Activated CD8-positive, alpha-beta memory T cell treated with anti-CD3 and anti-CD28 coated beads, Interleukin-2, amount 10 ng/mL, durations not matched to agents 7 days and 5 days (primary cell): Measurements from ENCODE around the gene COA6. TPM values are rescaled to one million over a fixed set of nuclear protein-coding genes. Genes with fewer than 3 reads are reported as not detected.
"Not testable (repeated sequence)": the region's sequence is repeated elsewhere in the genome, so short reads cannot be mapped to it uniquely, and the experiment has no call there.

ENCODE experiments used
- ATAC-seq: fragments of 150-1000 bp; cut with Tn5 transposase; one replicate; pipeline ENCODE4 v1.10.0; 2021; ENCODE audit warnings: moderate library complexity
- CTCF ChIA-PET: fragments of 350-600 bp; sonication (Branson Sonifier 250); formaldehyde crosslinking; loops from one replicate; lab custom pipeline; 2021; ENCODE audit warnings: antibody characterized with exemption; lab: Charles Lee
- DNase-seq: peaks from one replicate; pipeline ENCODE4 v3.0.0-alpha.2; 2020
- H3K27ac Mint-ChIP-seq: one replicate; pipeline ENCODE4 v1.8.0; 2021; ENCODE audit warnings: mild to moderate bottlenecking, mixed read lengths
- H3K27me3 Mint-ChIP-seq: one replicate; pipeline ENCODE4 v1.8.0; 2021; ENCODE audit warnings: mixed read lengths
- H3K36me3 Mint-ChIP-seq: one replicate; pipeline ENCODE4 v1.8.0; 2021; ENCODE audit warnings: mild to moderate bottlenecking, mixed read lengths
- H3K4me1 Mint-ChIP-seq: one replicate; pipeline ENCODE4 v1.8.0; 2021; ENCODE audit warnings: mixed read lengths
- H3K4me3 Mint-ChIP-seq: one replicate; pipeline ENCODE4 v1.8.0; 2021; ENCODE audit warnings: mild to moderate bottlenecking, moderate library complexity, mixed read lengths
- H3K9me3 Mint-ChIP-seq: one replicate; pipeline ENCODE4 v1.8.0; 2022; ENCODE audit warnings: low read depth, mixed read lengths
- total RNA-seq, 2 experiments: library from RNA; stranded (reverse); gene quantifications; one replicate each; pipeline ENCODE4 v1.2.3, GENCODE V29; 2021

COA6 gene
- total RNA-seq, 2 experiments from 2014 or later = 42.4 to 43.0 TPM

- CTCF ChIA-PET = interaction anchor here (1.0 to 2.7 kb wide), 2 partner anchors 10 to 12 kb away, joined by 4 to 6 read pairs; no protein-coding TSS in a partner anchor
- no peaks in the 10 kb centered on the region for H3K9me3 Mint-ChIP-seq
- DNase-seq (no peak), ATAC-seq (no peak)
- no peak overlapping the region for H3K27ac Mint-ChIP-seq
- no peak overlapping the region for H3K4me3 Mint-ChIP-seq
- H3K36me3 Mint-ChIP-seq = peaks cover 55% of the 10 kb centered on the region
- no peaks in the 10 kb centered on the region for H3K27me3 Mint-ChIP-seq
- H3K4me1 Mint-ChIP-seq = peaks cover 40% of the 10 kb centered on the region
Observed at GRCh38 chr1:234375672-234376071, 2.4 kb downstream of the COA6 start.

DNA sequence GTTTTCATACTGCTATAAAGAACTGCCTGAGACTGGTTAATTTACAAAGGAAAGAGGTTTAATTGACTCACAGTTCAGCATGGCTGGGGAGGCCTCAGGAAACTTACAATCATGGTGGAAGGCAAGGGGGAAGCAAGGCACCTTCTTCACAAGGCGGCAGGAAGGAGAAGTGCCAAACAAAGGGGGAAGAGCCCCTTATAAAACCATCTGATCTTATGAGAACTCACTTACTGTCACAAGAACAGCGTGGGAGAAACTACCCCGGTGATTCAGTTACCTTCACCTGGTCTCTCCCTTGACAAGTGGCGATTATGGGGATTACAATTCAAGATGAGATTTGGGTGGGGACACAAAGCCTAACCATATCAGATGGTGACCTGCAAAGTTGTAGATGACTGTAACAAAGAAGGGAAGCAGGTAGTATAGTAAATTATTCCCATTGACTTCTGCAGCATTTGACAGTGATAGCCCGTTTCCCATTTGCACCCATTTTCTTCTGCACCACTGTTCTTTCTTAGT, 6.4 kb downstream of the COA6 start:
- DNase-seq, H3K9me3 Mint-ChIP-seq, H3K4me3 Mint-ChIP-seq, H3K27me3 Mint-ChIP-seq, ATAC-seq, H3K27ac Mint-ChIP-seq: not testable (repeated sequence)
- CTCF ChIA-PET = interaction anchor here (1.0 kb wide), 1 partner anchor 118 kb away, joined by 3 read pairs; no protein-coding TSS in a partner anchor
- peaks cover 25% of the 10 kb centered on the region for H3K4me1 Mint-ChIP-seq
- peaks cover 61% of the 10 kb centered on the region for H3K36me3 Mint-ChIP-seq

- peaks cover 16% of the 10 kb centered on the region for H3K4me1 Mint-ChIP-seq
- H3K36me3 Mint-ChIP-seq = peaks cover 52% of the 10 kb centered on the region
- peak overlapping the region; percentile 11 for H3K27ac Mint-ChIP-seq
- CTCF ChIA-PET = no interaction called here
- H3K9me3 Mint-ChIP-seq = no peaks in the 10 kb centered on the region
- DNase-seq (no peak), ATAC-seq (no peak)
- H3K4me3 Mint-ChIP-seq = no peak overlapping the region
- no peaks in the 10 kb centered on the region for H3K27me3 Mint-ChIP-seq
Observed at GRCh38 chr1:234381699-234382555, 8.7 kb downstream of the COA6 start.

DNA sequence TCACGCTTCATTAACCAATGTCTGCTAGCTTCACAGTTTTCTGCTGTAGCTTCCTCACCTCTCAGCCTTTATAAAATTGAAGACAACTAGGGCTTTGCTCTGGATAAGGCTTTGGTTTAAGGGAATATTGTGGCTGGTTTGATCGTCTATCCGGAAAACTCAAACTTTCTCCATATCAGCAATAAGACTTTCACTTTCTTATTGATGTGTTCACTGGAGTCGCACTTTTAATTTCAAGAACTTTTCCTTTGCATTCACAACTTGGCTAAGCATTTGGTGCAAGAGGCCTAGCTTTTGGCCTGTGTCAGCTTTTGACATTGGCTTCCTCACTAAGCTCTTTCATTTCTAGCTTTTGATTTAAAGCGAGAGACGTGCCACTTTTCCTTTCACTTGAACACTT, 12.9 kb downstream of the COA6 start:
- DNase-seq = no peak

GRCh38 chr1:234388094-234388493, 14.8 kb downstream of the COA6 start:
- no peak for ATAC-seq
- DNase-seq = no peak
- Mint-ChIP-seq H3K4me3 (no peak overlapping the region), H3K4me1 (peaks cover 10% of the 10 kb centered on the region), H3K9me3 (no peaks in the 10 kb centered on the region), H3K27me3 (no peaks in the 10 kb centered on the region), H3K27ac (peak overlapping the region; percentile 35), H3K36me3 (peaks cover 25% of the 10 kb centered on the region)
- CTCF ChIA-PET = interaction anchor here (0.9 to 1.6 kb wide), 4 partner anchors 11 to 18 kb away, joined by 3 to 4 read pairs (median 4); partner anchors contain the start of gene COA6

More for the DNA sequence above, 12.9 kb downstream of the COA6 start:
- Mint-ChIP-seq H3K27ac (no peak overlapping the region), H3K36me3 (peaks cover 33% of the 10 kb centered on the region), H3K4me1 (peaks cover 13% of the 10 kb centered on the region), H3K27me3 (no peaks in the 10 kb centered on the region), H3K9me3 (no peaks in the 10 kb centered on the region), H3K4me3 (peak overlapping the region; percentile 5)
- peak; percentile 23 for ATAC-seq
- CTCF ChIA-PET = interaction anchor here (0.8 to 1.7 kb wide), 3 partner anchors 12 to 50 kb away, joined by 3 to 6 read pairs (median 3); partner anchors contain the start of gene COA6

DNA sequence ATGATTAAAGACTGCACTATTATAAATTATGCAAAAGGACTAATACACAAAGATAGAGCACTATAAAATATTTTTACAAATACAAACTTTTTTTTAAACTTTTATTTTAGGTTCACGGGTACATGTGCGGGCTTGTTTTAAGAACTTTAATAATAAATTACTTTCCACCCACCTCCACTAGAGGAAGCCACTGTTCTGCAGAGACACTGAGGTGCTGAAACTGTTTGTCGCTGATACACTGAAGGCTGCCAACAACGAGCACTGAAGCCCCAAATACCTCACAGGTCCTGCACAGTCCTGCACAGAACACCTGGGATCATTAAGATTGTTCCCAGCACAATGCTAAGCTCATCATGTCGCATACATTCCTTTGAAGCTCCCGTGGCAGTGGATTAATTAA, 19.9 kb downstream of the COA6 start:
- CTCF ChIA-PET = no interaction called here
- peaks cover 4% of the 10 kb centered on the region for H3K4me1 Mint-ChIP-seq
- DNase-seq = no peak
- no peak for ATAC-seq
- no peak overlapping the region for H3K27ac Mint-ChIP-seq
- no peak overlapping the region for H3K4me3 Mint-ChIP-seq
- H3K9me3 Mint-ChIP-seq = no peaks in the 10 kb centered on the region
- H3K27me3 Mint-ChIP-seq = no peaks in the 10 kb centered on the region
- peaks cover 29% of the 10 kb centered on the region for H3K36me3 Mint-ChIP-seq

DNA sequence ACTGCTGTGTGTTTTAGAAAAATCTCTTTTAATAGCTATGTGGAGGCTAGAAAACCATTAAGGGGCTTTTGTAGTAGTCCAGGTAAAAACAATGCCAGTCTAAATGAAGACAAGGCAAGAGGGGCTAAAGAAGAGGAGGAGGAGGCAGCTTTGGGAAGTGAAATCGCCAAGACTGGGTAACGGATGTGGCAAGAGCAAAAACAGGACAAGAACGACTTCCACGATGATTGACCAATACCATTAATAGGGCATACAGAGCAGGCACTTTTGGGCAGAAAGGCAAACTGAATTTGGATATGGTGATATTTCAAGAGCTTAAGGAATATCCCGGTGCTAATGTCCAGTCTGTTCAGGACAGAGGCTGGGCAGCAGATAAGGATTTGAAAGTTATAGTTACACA, 22.0 kb downstream of the COA6 start:
- CTCF ChIA-PET = no interaction called here
- H3K27me3 Mint-ChIP-seq = no peaks in the 10 kb centered on the region
- no peak for DNase-seq
- H3K4me1 Mint-ChIP-seq = peaks cover 21% of the 10 kb centered on the region
- H3K27ac Mint-ChIP-seq = no peak overlapping the region
- peaks cover 24% of the 10 kb centered on the region for H3K36me3 Mint-ChIP-seq
- no peaks in the 10 kb centered on the region for H3K9me3 Mint-ChIP-seq
- no peak for ATAC-seq
- H3K4me3 Mint-ChIP-seq = no peak overlapping the region

DNA sequence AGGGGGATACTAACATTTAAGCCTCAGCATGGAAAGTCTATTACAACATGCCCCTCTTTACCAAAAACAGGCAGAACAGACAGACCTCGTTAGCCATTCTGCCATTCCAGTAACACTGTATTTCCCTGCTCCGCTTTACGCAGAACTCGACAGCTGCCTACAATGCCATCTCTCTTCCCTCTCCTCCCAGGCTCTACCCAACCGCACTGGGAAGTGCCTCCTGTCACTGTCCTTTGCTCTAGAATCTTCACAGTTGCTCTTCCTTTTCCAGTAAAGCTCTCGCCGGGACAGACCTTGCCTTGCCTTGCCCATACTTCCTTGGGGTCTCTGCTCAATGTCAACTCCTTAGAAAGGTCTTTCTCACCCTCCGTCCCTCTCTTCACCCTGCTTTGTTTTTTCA, 22.8 kb downstream of the COA6 start:
- H3K4me1 Mint-ChIP-seq = peaks cover 27% of the 10 kb centered on the region
- no peak overlapping the region for H3K27ac Mint-ChIP-seq
- ATAC-seq (no peak), DNase-seq (no peak)
- peaks cover 22% of the 10 kb centered on the region for H3K36me3 Mint-ChIP-seq
- no peaks in the 10 kb centered on the region for H3K27me3 Mint-ChIP-seq
- CTCF ChIA-PET = no interaction called here
- no peak overlapping the region for H3K4me3 Mint-ChIP-seq
- no peaks in the 10 kb centered on the region for H3K9me3 Mint-ChIP-seq

GRCh38 chr1:234396871-234397270, 23.6 kb downstream of the COA6 start:
- Mint-ChIP-seq H3K9me3 (no peaks in the 10 kb centered on the region), H3K27me3 (no peaks in the 10 kb centered on the region), H3K4me1 (peaks cover 35% of the 10 kb centered on the region), H3K4me3 (no peak overlapping the region), H3K36me3 (peaks cover 24% of the 10 kb centered on the region), H3K27ac (peak overlapping the region; percentile 46)
- CTCF ChIA-PET = no interaction called here
- DNase-seq = no peak
- no peak for ATAC-seq

DNA sequence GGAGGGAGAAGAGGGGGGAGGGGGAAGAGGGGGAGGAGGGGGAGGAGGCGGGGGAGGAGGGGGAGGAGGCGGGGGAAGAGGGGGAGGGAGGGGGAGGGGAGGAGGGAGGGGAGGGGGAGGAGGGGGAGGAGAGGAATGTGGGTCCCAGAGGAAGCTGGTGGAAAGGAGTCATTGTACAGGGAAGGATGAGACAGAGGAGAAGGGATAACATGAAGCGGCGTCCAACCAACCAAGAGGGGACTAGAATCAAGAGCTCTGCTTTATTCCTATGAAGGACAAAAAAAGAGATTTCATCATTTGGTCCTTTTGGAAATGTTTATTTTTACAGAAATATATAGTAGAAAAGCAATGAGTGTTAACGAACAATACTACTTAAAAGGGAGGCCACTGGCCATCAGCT, 24.5 kb downstream of the COA6 start:
- Mint-ChIP-seq H3K9me3 (no peaks in the 10 kb centered on the region), H3K27me3 (no peaks in the 10 kb centered on the region), H3K36me3 (peaks cover 24% of the 10 kb centered on the region), H3K4me1 (peaks cover 39% of the 10 kb centered on the region), H3K27ac (no peak overlapping the region), H3K4me3 (no peak overlapping the region)
- DNase-seq (no peak), ATAC-seq (no peak)
- CTCF ChIA-PET = interaction anchor here (0.7 to 0.9 kb wide), 3 partner anchors 10 to 879 kb away, joined by 3 to 4 read pairs (median 3); no protein-coding TSS in a partner anchor

DNA sequence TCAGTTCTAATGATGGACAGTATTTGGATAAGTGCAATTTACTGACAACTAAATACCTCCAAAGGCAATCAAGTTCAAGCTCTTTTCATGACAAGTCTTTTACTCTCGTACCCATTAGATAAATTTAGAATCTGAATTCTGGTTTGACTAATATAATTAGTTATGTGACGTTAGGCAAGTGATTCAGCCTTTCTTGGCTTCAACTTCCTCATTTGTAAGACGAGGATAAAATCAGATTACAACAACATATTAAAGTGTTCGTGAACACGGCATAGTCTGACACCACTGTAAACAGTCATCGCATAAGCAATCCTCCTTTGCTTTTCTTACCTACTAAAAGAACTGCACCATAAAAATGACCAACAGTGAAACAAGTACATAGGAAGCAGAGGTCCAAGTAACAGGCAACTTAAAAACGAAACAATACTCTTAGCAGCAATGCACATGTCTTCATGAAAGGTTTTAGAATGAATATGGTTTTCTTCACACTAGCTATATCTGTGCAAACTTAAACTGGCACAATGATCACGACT, 25.7 kb downstream of the COA6 start:
- peak; percentile 47 for ATAC-seq
- peak overlapping the region; percentile 91 for H3K27ac Mint-ChIP-seq
- no peak for DNase-seq
- CTCF ChIA-PET = interaction anchor here (1.6 kb wide), 1 partner anchor 15 kb away, joined by 4 read pairs; no protein-coding TSS in a partner anchor
- peaks cover 23% of the 10 kb centered on the region for H3K36me3 Mint-ChIP-seq
- H3K4me1 Mint-ChIP-seq = peaks cover 44% of the 10 kb centered on the region
- H3K27me3 Mint-ChIP-seq = no peaks in the 10 kb centered on the region
- H3K9me3 Mint-ChIP-seq = no peaks in the 10 kb centered on the region
- H3K4me3 Mint-ChIP-seq = peak overlapping the region; percentile 69

GRCh38 chr1:234399515-234399914, 26.3 kb downstream of the COA6 start:
- DNase-seq, ATAC-seq, H3K9me3 Mint-ChIP-seq, H3K27me3 Mint-ChIP-seq: not testable (repeated sequence)
- Mint-ChIP-seq H3K27ac (peak overlapping the region; percentile 91), H3K4me3 (peak overlapping the region; percentile 69), H3K36me3 (peaks cover 25% of the 10 kb centered on the region), H3K4me1 (peaks cover 44% of the 10 kb centered on the region)
- CTCF ChIA-PET = interaction anchor here (1.6 kb wide), 1 partner anchor 16 kb away, joined by 4 read pairs; no protein-coding TSS in a partner anchor

GRCh38 chr1:234400773-234401172, 27.5 kb downstream of the COA6 start:
- Mint-ChIP-seq H3K36me3 (peaks cover 21% of the 10 kb centered on the region), H3K4me3 (peak overlapping the region; percentile 59), H3K4me1 (peaks cover 44% of the 10 kb centered on the region), H3K27ac (peak overlapping the region; percentile 93), H3K27me3 (no peaks in the 10 kb centered on the region), H3K9me3 (no peaks in the 10 kb centered on the region)
- DNase-seq = no peak
- CTCF ChIA-PET = no interaction called here
- peak; percentile 77 for ATAC-seq
